SK-N-SH (cell line): Measurements from ENCODE around the gene BICC1. TPM values are rescaled to one million over a fixed set of nuclear protein-coding genes. Genes with fewer than 3 reads are reported as not detected.
A peak's percentile ranks its signal among the peaks of the same experiment; 100 is the strongest.

Source experiments
- CTCF ChIA-PET: fragments of 300-600, 350-600 bp; formaldehyde crosslinking; extraction: SDS; loops from one replicate; lab custom pipeline; 2021; lab: Yijun Ruan, JAX
- POLR2A ChIA-PET: fragments of 350-600 bp; sonication (Branson Sonifier 250); formaldehyde crosslinking; extraction: SDS; loops from one replicate; lab custom pipeline; 2020; ENCODE audit warnings: antibody characterized with exemption, inconsistent platforms; lab: Yijun Ruan, JAX
- DNase-seq: peaks from one replicate; pipeline ENCODE4 v3.0.0; 2012
- H2AFZ ChIP-seq: fragments of 200-600 bp; sonication (generic); 2 replicates; pipeline ENCODE4 v1.8.1; 2016; ENCODE audit warnings: antibody characterized with exemption, mild to moderate bottlenecking, low read depth
- H3F3A ChIP-seq: fragments of 200-600 bp; sonication (generic); replicated peaks from 2 replicates; pipeline ENCODE3; 2016; ENCODE audit warnings: antibody characterized with exemption, mild to moderate bottlenecking; ENCODE audit not compliant: insufficient read depth
- H3K27ac ChIP-seq, 2 experiments: fragments of 200-500 bp in 1 of 2; fragments of 200-600 bp in 1 of 2; sonication (Bioruptor generic) in 1 of 2; sonication (generic), shearing (Covaris generic) in 1 of 2; 2 replicates each; pipeline versions ENCODE4 v1.5.1 to v1.6.1; 2014 to 2016; ENCODE audit warnings: low read depth in 2 of 2, inconsistent platforms in 1 of 2, low read length in 1 of 2, mild to moderate bottlenecking in 1 of 2, mixed read lengths in 1 of 2
- H3K27me3 ChIP-seq: fragments of 200-600 bp; sonication (generic), shearing (Covaris generic); 2 replicates; pipeline ENCODE4 v1.6.1; 2016; ENCODE audit warnings: mixed run types; ENCODE audit not compliant: insufficient read depth
- H3K36me3 ChIP-seq, 2 experiments: fragments of 200-500 bp in 1 of 2; fragments of 200-600 bp in 1 of 2; sonication (Bioruptor generic) in 1 of 2; sonication (generic) in 1 of 2; replicated peaks in 1 of 2; 2 replicates each; pipeline versions ENCODE3 to v1.5.1; 2014 to 2016; ENCODE audit warnings: low read length in 1 of 2, mild to moderate bottlenecking in 1 of 2; ENCODE audit not compliant: insufficient read depth in 2 of 2, control insufficient read depth in 1 of 2
- H3K4me1 ChIP-seq, 2 experiments: fragments of 200-500 bp in 1 of 2; fragments of 200-600 bp in 1 of 2; sonication (Bioruptor generic) in 1 of 2; sonication (generic), shearing (Covaris generic) in 1 of 2; 2 replicates each; pipeline versions ENCODE4 v1.5.1 to v1.6.1; 2014 to 2016; ENCODE audit warnings: low read depth in 1 of 2, low read length in 1 of 2, mixed run types in 1 of 2; ENCODE audit not compliant: insufficient read depth in 2 of 2, control insufficient read depth in 1 of 2
- H3K4me2 ChIP-seq: fragments of 200-600 bp; sonication (generic), shearing (Covaris generic); 2 replicates; pipeline ENCODE4 v1.6.1; 2017; ENCODE audit warnings: mixed run types
- H3K4me3 ChIP-seq, 2 experiments: fragments of 200-500 bp in 1 of 2; fragments of 200-600 bp in 1 of 2; sonication (Bioruptor generic) in 1 of 2; sonication (generic), shearing (Covaris generic) in 1 of 2; 2 replicates each; pipeline versions ENCODE4 v1.5.1 to v1.8.1; 2014 to 2016; ENCODE audit warnings: low read depth in 2 of 2, inconsistent platforms in 1 of 2, low read length in 1 of 2, mild to moderate bottlenecking in 1 of 2, mixed read lengths in 1 of 2, moderate library complexity in 1 of 2
- H3K79me2 ChIP-seq: fragments of 200-600 bp; sonication (generic); 2 replicates; pipeline ENCODE4 v1.8.1; 2017; ENCODE audit warnings: mild to moderate bottlenecking; ENCODE audit not compliant: insufficient read depth
- H3K9ac ChIP-seq: fragments of 200-600 bp; sonication (generic); 2 replicates; pipeline ENCODE4 v1.6.1; 2017; ENCODE audit warnings: mixed run types
- H3K9me2 ChIP-seq: fragments of 200-600 bp; sonication (generic); 2 replicates; pipeline ENCODE4 v1.6.1; 2017; ENCODE audit warnings: mixed run types
- H3K9me3 ChIP-seq: fragments of 200-600 bp; sonication (generic); 2 replicates; pipeline ENCODE4 v1.6.1; 2017; ENCODE audit warnings: mixed run types, mild to moderate bottlenecking, moderate library complexity
- H4K20me1 ChIP-seq: fragments of 200-600 bp; sonication (generic); 2 replicates; pipeline ENCODE4 v1.6.1; 2017; ENCODE audit warnings: mild to moderate bottlenecking, mixed run types; ENCODE audit not compliant: insufficient read depth
- CHD2 ChIP-seq: fragments of 150-350 bp; IDR thresholded peaks from 2 replicates; pipeline ENCODE4 v1.6.1; 2018; ENCODE audit warnings: low read length; ENCODE audit not compliant: partially characterized antibody
- FOSL2 ChIP-seq: IDR thresholded peaks from 2 replicates; pipeline ENCODE4 v1.4.0; 2012; ENCODE audit warnings: low read depth, mild to moderate bottlenecking, moderate library complexity, borderline replicate concordance
- GABPA ChIP-seq: IDR thresholded peaks from 2 replicates; pipeline ENCODE4 v1.4.0; 2012; ENCODE audit warnings: low read depth, mild to moderate bottlenecking
- GATA2 ChIP-seq: sonication (generic); formaldehyde crosslinking; IDR thresholded peaks from 2 replicates; pipeline ENCODE4 v1.5.0; 2020; ENCODE audit warnings: mild to moderate bottlenecking, missing genetic modification reagents
- JUND ChIP-seq: IDR thresholded peaks from 2 replicates; pipeline ENCODE4 v1.4.0; 2012
- MXI1 ChIP-seq: IDR thresholded peaks from 2 replicates; pipeline ENCODE4 v1.6.1; 2012; ENCODE audit warnings: mild to moderate bottlenecking, low read depth, low read length, improper control_type of control experiment
- NRF1 ChIP-seq: IDR thresholded peaks from 2 replicates; pipeline ENCODE4 v1.6.1; 2012; ENCODE audit warnings: low read depth, mild to moderate bottlenecking, low read length
- POLR2AphosphoS5 ChIP-seq: IDR thresholded peaks from 2 replicates; pipeline ENCODE4 v1.6.1; 2012; ENCODE audit warnings: low read depth, low read length
- RAD21 ChIP-seq: IDR thresholded peaks from 2 replicates; pipeline ENCODE4 v1.6.1; 2012; ENCODE audit warnings: mild to moderate bottlenecking, low read length
- RFX5 ChIP-seq: IDR thresholded peaks from 2 replicates; pipeline ENCODE4 v1.6.1; 2012; ENCODE audit warnings: mild to moderate bottlenecking, improper control_type of control experiment, low read length
- SIN3A ChIP-seq: IDR thresholded peaks from 2 replicates; pipeline ENCODE4 v1.6.1; 2012; ENCODE audit warnings: low read depth, mild to moderate bottlenecking, low read length, moderate library complexity, borderline replicate concordance
- TAF1 ChIP-seq: IDR thresholded peaks from 2 replicates; pipeline ENCODE4 v1.6.1; 2012; ENCODE audit warnings: low read depth, mild to moderate bottlenecking, low read length, moderate library complexity, borderline replicate concordance
- TCF12 ChIP-seq: IDR thresholded peaks from 2 replicates; pipeline ENCODE4 v1.4.0; 2012
- USF2 ChIP-seq: fragments of 150-350 bp; IDR thresholded peaks from 2 replicates; pipeline ENCODE4 v1.6.1; 2017; ENCODE audit warnings: antibody characterized with exemption, low read length, low read depth, borderline replicate concordance
- YY1 ChIP-seq: IDR thresholded peaks from 2 replicates; pipeline ENCODE4 v1.4.0; 2012; ENCODE audit warnings: low read depth, mild to moderate bottlenecking
- ZBTB33 ChIP-seq: IDR thresholded peaks from 2 replicates; pipeline ENCODE4 v1.4.0; 2012; ENCODE audit warnings: low read depth, borderline replicate concordance
- WGBS: methylation state at CpG from one replicate; pipeline ENCODE4 v1.1.6; 2017; ENCODE audit warnings: low lambda C conversion rate; 5-methylcytosine and 5-hydroxymethylcytosine counted together
- polyA plus RNA-seq, 3 experiments: library from polyadenylated mRNA; depleted of rRNA; stranded (reverse); fragments of >200 nt; gene quantifications; 2 replicates each; pipeline ENCODE4 v1.2.3, GENCODE V29; 2012
- TF ChIP-seq, protein P1 (sequence below): fragments of 150-350 bp; IDR thresholded peaks from 2 replicates; pipeline ENCODE4 v1.6.1; 2016; ENCODE audit warnings: mild to moderate bottlenecking, low read depth, low read length
- TF ChIP-seq, protein P2 (sequence below): IDR thresholded peaks from 2 replicates; pipeline ENCODE4; 2012

The BICC1 gene
- polyA plus RNA-seq, 1 of the 3 experiments (the other 2 are of a cell fraction): 1.5 TPM

GRCh38 chr10:58638388-58638787, 125.7 kb downstream of the BICC1 start:
- Histone ChIP-seq H2AFZ (no peak overlapping the region), H3K4me2 (no peak overlapping the region), H3K9me3 (no peaks in the 10 kb centered on the region), H3K9ac (no peak overlapping the region), H3K27ac (peak overlapping the region in 1 of 2 experiments; percentile 25; a peak in 2 of 4 replicates), H3K27me3 (no peaks in the 10 kb centered on the region), H3K36me3 (no peaks in the 10 kb centered on the region), H3K79me2 (no peaks in the 10 kb centered on the region), H3F3A (peaks cover 28% of the 10 kb centered on the region), H3K4me1 (peaks cover 17 to 20% of the 10 kb centered on the region in 2 experiments; a peak in 3 of 4 replicates), H3K9me2 (no peaks in the 10 kb centered on the region), H3K4me3 (no peak overlapping the region), H4K20me1 (no peaks in the 10 kb centered on the region)
- no peak for DNase-seq
- TF ChIP-seq, protein P1, sequence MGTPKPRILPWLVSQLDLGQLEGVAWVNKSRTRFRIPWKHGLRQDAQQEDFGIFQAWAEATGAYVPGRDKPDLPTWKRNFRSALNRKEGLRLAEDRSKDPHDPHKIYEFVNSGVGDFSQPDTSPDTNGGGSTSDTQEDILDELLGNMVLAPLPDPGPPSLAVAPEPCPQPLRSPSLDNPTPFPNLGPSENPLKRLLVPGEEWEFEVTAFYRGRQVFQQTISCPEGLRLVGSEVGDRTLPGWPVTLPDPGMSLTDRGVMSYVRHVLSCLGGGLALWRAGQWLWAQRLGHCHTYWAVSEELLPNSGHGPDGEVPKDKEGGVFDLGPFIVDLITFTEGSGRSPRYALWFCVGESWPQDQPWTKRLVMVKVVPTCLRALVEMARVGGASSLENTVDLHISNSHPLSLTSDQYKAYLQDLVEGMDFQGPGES: no peak
- no peak for TF ChIP-seq POLR2AphosphoS5
- TF ChIP-seq NRF1: no peak
- TF ChIP-seq, protein P2, sequence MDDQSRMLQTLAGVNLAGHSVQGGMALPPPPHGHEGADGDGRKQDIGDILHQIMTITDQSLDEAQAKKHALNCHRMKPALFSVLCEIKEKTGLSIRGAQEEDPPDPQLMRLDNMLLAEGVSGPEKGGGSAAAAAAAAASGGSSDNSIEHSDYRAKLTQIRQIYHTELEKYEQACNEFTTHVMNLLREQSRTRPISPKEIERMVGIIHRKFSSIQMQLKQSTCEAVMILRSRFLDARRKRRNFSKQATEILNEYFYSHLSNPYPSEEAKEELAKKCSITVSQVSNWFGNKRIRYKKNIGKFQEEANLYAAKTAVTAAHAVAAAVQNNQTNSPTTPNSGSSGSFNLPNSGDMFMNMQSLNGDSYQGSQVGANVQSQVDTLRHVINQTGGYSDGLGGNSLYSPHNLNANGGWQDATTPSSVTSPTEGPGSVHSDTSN: no peak
- TF ChIP-seq RAD21: no peak
- no peak for TF ChIP-seq TCF12
- TF ChIP-seq GATA2 (CRISPR knock-in tag): no peak
- no peak for TF ChIP-seq SIN3A
- POLR2A ChIA-PET: no interaction called here
- WGBS: 80% methylated on average over 5 of the region's 5 CpGs
- CTCF ChIA-PET: interaction anchor here (1.2 to 8.1 kb wide), 2 partner anchors 12 to 108 kb away, joined by 3 to 73 read pairs; no protein-coding TSS in a partner anchor

- Histone ChIP-seq H3F3A (peaks cover 28% of the 10 kb centered on the region), H2AFZ (no peak overlapping the region), H3K27ac (peak overlapping the region; percentile 86 to 88), H3K9me3 (no peaks in the 10 kb centered on the region), H3K36me3 (no peaks in the 10 kb centered on the region), H4K20me1 (no peaks in the 10 kb centered on the region), H3K79me2 (no peaks in the 10 kb centered on the region), H3K9ac (peak overlapping the region; percentile 54), H3K4me3 (peak overlapping the region in 1 of 2 experiments; percentile 29; a peak in 1 of 4 replicates), H3K27me3 (no peaks in the 10 kb centered on the region), H3K4me2 (peak overlapping the region; percentile 67), H3K9me2 (no peaks in the 10 kb centered on the region), H3K4me1 (peaks cover 17 to 38% of the 10 kb centered on the region in 2 experiments; a peak in 3 of 4 replicates)
- WGBS: 9% methylated on average over 5 of the region's 5 CpGs
- ChIA-PET POLR2A (no interaction called here), CTCF (interaction anchor here (0.6 to 8.1 kb wide), 19 partner anchors 9 to 565 kb away, joined by 3 to 73 read pairs (median 3); partner anchors contain the start of gene BICC1)
- DNase-seq: peak; percentile 20
- TF ChIP-seq FOSL2: peak; percentile 60
- TF ChIP-seq ZBTB33: 0 out of 2 replicates have a peak, but pooled peaks have one; percentile 77
- no peak for TF ChIP-seq USF2
- TF ChIP-seq SIN3A: peak; percentile 80; the same call in 1 of the 2 replicates
- TF ChIP-seq POLR2AphosphoS5: peak; percentile 65; the same call in 1 of the 2 replicates
- TF ChIP-seq CHD2: no peak
- TF ChIP-seq RFX5: no peak
- peak; percentile 77; the same call in 1 of the 2 replicates for TF ChIP-seq JUND
- no peak for TF ChIP-seq TAF1
- TF ChIP-seq, protein P1: no peak
- TF ChIP-seq, protein P2: peak; percentile 89
- TF ChIP-seq MXI1: no peak
- no peak for TF ChIP-seq GABPA
- no peak for TF ChIP-seq YY1
Measured at GRCh38 chr10:58641095-58641531, 128.4 kb downstream of the BICC1 start.
